ENCODE data around the gene BICC1.

BICC1 gene

GRCh38 chr10:58642916-58643428, 130.3 kb downstream of the BICC1 start:
- Histone ChIP-seq H3K27me3 (ENCODE audit: low read depth, low read length) (no peaks in the 10 kb centered on the region), H3K9me3 (ENCODE audit: control insufficient read depth in 1 of 2, low read length in 2 of 2) (no peaks in the 10 kb centered on the region), H3K4me1 (ENCODE audit: control insufficient read depth in 1 of 2, insufficient read depth in 2 of 2, low read length in 2 of 2) (peaks cover 5 to 13% of the 10 kb centered on the region in 2 donors), H3K27ac (ENCODE audit: low read length) (no peak overlapping the region), H3K36me3 (ENCODE audit: control insufficient read depth in 1 of 2, insufficient read depth in 2 of 2, low read length in 2 of 2) (no peaks in the 10 kb centered on the region), H3K4me3 (ENCODE audit: low read depth in 1 of 2, low read length in 2 of 2) (no peak overlapping the region)

- Histone ChIP-seq H3K4me1 (ENCODE audit: control insufficient read depth in 1 of 2, insufficient read depth in 2 of 2, low read length in 2 of 2) (peaks cover 5 to 8% of the 10 kb centered on the region in 2 donors), H3K27me3 (ENCODE audit: low read depth, low read length) (no peaks in the 10 kb centered on the region), H3K27ac (ENCODE audit: low read length) (no peak overlapping the region), H3K36me3 (ENCODE audit: control insufficient read depth in 1 of 2, insufficient read depth in 2 of 2, low read length in 2 of 2) (no peaks in the 10 kb centered on the region), H3K4me3 (ENCODE audit: low read depth in 1 of 2, low read length in 2 of 2) (no peak overlapping the region), H3K9me3 (ENCODE audit: control insufficient read depth in 1 of 2, low read length in 2 of 2) (no peaks in the 10 kb centered on the region)
These were observed 131.6 kb downstream of the BICC1 start for GRCh38 chr10:58644311-58644710.

GRCh38 chr10:58645416-58646146, 132.9 kb downstream of the BICC1 start:
- H3K36me3 ChIP-seq (ENCODE audit: control insufficient read depth in 1 of 2, insufficient read depth in 2 of 2, low read length in 2 of 2) = no peaks in the 10 kb centered on the region
- no peak overlapping the region for H3K4me3 ChIP-seq (ENCODE audit: low read depth in 1 of 2, low read length in 2 of 2)
- no peak overlapping the region for H3K27ac ChIP-seq (ENCODE audit: low read length)
- H3K9me3 ChIP-seq (ENCODE audit: control insufficient read depth in 1 of 2, low read length in 2 of 2) = no peaks in the 10 kb centered on the region
- peaks cover 5 to 12% of the 10 kb centered on the region in 2 donors for H3K4me1 ChIP-seq (ENCODE audit: control insufficient read depth in 1 of 2, insufficient read depth in 2 of 2, low read length in 2 of 2)
- no peaks in the 10 kb centered on the region for H3K27me3 ChIP-seq (ENCODE audit: low read depth, low read length)

GRCh38 chr10:58647376-58648112, 134.9 kb downstream of the BICC1 start:
- Histone ChIP-seq H3K27ac (ENCODE audit: low read length) (no peak overlapping the region), H3K4me1 (ENCODE audit: control insufficient read depth in 1 of 2, insufficient read depth in 2 of 2, low read length in 2 of 2) (peaks cover 0 to 16% of the 10 kb centered on the region in 2 donors), H3K4me3 (ENCODE audit: low read depth in 1 of 2, low read length in 2 of 2) (no peak overlapping the region), H3K36me3 (ENCODE audit: control insufficient read depth in 1 of 2, insufficient read depth in 2 of 2, low read length in 2 of 2) (no peaks in the 10 kb centered on the region), H3K9me3 (ENCODE audit: control insufficient read depth in 1 of 2, low read length in 2 of 2) (no peaks in the 10 kb centered on the region), H3K27me3 (ENCODE audit: low read depth, low read length) (no peaks in the 10 kb centered on the region)

GRCh38 chr10:58648131-58648530, 135.5 kb downstream of the BICC1 start:
- H3K4me1 ChIP-seq (ENCODE audit: control insufficient read depth in 1 of 2, insufficient read depth in 2 of 2, low read length in 2 of 2) = peaks cover 0 to 16% of the 10 kb centered on the region in 2 donors
- no peaks in the 10 kb centered on the region for H3K9me3 ChIP-seq (ENCODE audit: control insufficient read depth in 1 of 2, low read length in 2 of 2)
- H3K27ac ChIP-seq (ENCODE audit: low read length) = no peak overlapping the region
- no peak overlapping the region for H3K4me3 ChIP-seq (ENCODE audit: low read depth in 1 of 2, low read length in 2 of 2)
- H3K36me3 ChIP-seq (ENCODE audit: control insufficient read depth in 1 of 2, insufficient read depth in 2 of 2, low read length in 2 of 2) = no peaks in the 10 kb centered on the region
- H3K27me3 ChIP-seq (ENCODE audit: low read depth, low read length) = no peaks in the 10 kb centered on the region

- Histone ChIP-seq H3K27me3 (ENCODE audit: low read depth, low read length) (no peaks in the 10 kb centered on the region), H3K36me3 (ENCODE audit: control insufficient read depth in 1 of 2, insufficient read depth in 2 of 2, low read length in 2 of 2) (no peaks in the 10 kb centered on the region), H3K27ac (ENCODE audit: low read length) (no peak overlapping the region), H3K9me3 (ENCODE audit: control insufficient read depth in 1 of 2, low read length in 2 of 2) (no peaks in the 10 kb centered on the region), H3K4me3 (ENCODE audit: low read depth in 1 of 2, low read length in 2 of 2) (no peak overlapping the region), H3K4me1 (ENCODE audit: control insufficient read depth in 1 of 2, insufficient read depth in 2 of 2, low read length in 2 of 2) (peaks cover 0 to 11% of the 10 kb centered on the region in 2 donors)
These were observed 138.4 kb downstream of the BICC1 start for GRCh38 chr10:58651040-58651439.

- peaks cover 0 to 11% of the 10 kb centered on the region in 2 donors for H3K4me1 ChIP-seq (ENCODE audit: control insufficient read depth in 1 of 2, insufficient read depth in 2 of 2, low read length in 2 of 2)
- no peaks in the 10 kb centered on the region for H3K36me3 ChIP-seq (ENCODE audit: control insufficient read depth in 1 of 2, insufficient read depth in 2 of 2, low read length in 2 of 2)
- H3K4me3 ChIP-seq (ENCODE audit: low read depth in 1 of 2, low read length in 2 of 2) = no peak overlapping the region
- no peak overlapping the region for H3K27ac ChIP-seq (ENCODE audit: low read length)
- no peaks in the 10 kb centered on the region for H3K9me3 ChIP-seq (ENCODE audit: control insufficient read depth in 1 of 2, low read length in 2 of 2)
- no peaks in the 10 kb centered on the region for H3K27me3 ChIP-seq (ENCODE audit: low read depth, low read length)
These were observed 139.1 kb downstream of the BICC1 start for GRCh38 chr10:58651742-58652141.

GRCh38 chr10:58653139-58653538, 140.5 kb downstream of the BICC1 start:
- H3K27me3 ChIP-seq (ENCODE audit: low read depth, low read length) = no peaks in the 10 kb centered on the region
- H3K27ac ChIP-seq (ENCODE audit: low read length) = no peak overlapping the region
- H3K4me3 ChIP-seq (ENCODE audit: low read depth in 1 of 2, low read length in 2 of 2) = no peak overlapping the region
- no peaks in the 10 kb centered on the region for H3K36me3 ChIP-seq (ENCODE audit: control insufficient read depth in 1 of 2, insufficient read depth in 2 of 2, low read length in 2 of 2)
- H3K4me1 ChIP-seq (ENCODE audit: control insufficient read depth in 1 of 2, insufficient read depth in 2 of 2, low read length in 2 of 2) = peaks cover 0 to 11% of the 10 kb centered on the region in 2 donors
- H3K9me3 ChIP-seq (ENCODE audit: control insufficient read depth in 1 of 2, low read length in 2 of 2) = no peaks in the 10 kb centered on the region

- no peaks in the 10 kb centered on the region for H3K27me3 ChIP-seq (ENCODE audit: low read depth, low read length)
- no peaks in the 10 kb centered on the region for H3K36me3 ChIP-seq (ENCODE audit: control insufficient read depth in 1 of 2, insufficient read depth in 2 of 2, low read length in 2 of 2)
- H3K9me3 ChIP-seq (ENCODE audit: control insufficient read depth in 1 of 2, low read length in 2 of 2) = peaks cover 0 to 9% of the 10 kb centered on the region in 2 donors
- no peak overlapping the region for H3K27ac ChIP-seq (ENCODE audit: low read length)
- H3K4me1 ChIP-seq (ENCODE audit: control insufficient read depth in 1 of 2, insufficient read depth in 2 of 2, low read length in 2 of 2) = no peaks in the 10 kb centered on the region
- no peak overlapping the region for H3K4me3 ChIP-seq (ENCODE audit: low read depth in 1 of 2, low read length in 2 of 2)
These were observed 148.0 kb downstream of the BICC1 start for GRCh38 chr10:58660575-58661255.

- Histone ChIP-seq H3K27ac (ENCODE audit: low read length) (no peak overlapping the region), H3K27me3 (ENCODE audit: low read depth, low read length) (no peaks in the 10 kb centered on the region)
These were observed 148.7 kb downstream of the BICC1 start for GRCh38 chr10:58661336-58661735.

GRCh38 chr10:58661902-58662301, 149.2 kb downstream of the BICC1 start:
- Histone ChIP-seq H3K27ac (ENCODE audit: low read length) (no peak overlapping the region), H3K9me3 (ENCODE audit: control insufficient read depth in 1 of 2, low read length in 2 of 2) (peaks cover 0 to 9% of the 10 kb centered on the region in 2 donors), H3K27me3 (ENCODE audit: low read depth, low read length) (no peaks in the 10 kb centered on the region), H3K36me3 (ENCODE audit: control insufficient read depth in 1 of 2, insufficient read depth in 2 of 2, low read length in 2 of 2) (no peaks in the 10 kb centered on the region), H3K4me3 (ENCODE audit: low read depth in 1 of 2, low read length in 2 of 2) (no peak overlapping the region), H3K4me1 (ENCODE audit: control insufficient read depth in 1 of 2, insufficient read depth in 2 of 2, low read length in 2 of 2) (no peaks in the 10 kb centered on the region)

More at GRCh38 chr10:58661336-58661735, 148.7 kb downstream of the BICC1 start:
- H3K4me1 ChIP-seq (ENCODE audit: control insufficient read depth in 1 of 2, insufficient read depth in 2 of 2, low read length in 2 of 2) = no peaks in the 10 kb centered on the region
- H3K36me3 ChIP-seq (ENCODE audit: control insufficient read depth in 1 of 2, insufficient read depth in 2 of 2, low read length in 2 of 2) = no peaks in the 10 kb centered on the region
- peaks cover 0 to 9% of the 10 kb centered on the region in 2 donors for H3K9me3 ChIP-seq (ENCODE audit: control insufficient read depth in 1 of 2, low read length in 2 of 2)
- no peak overlapping the region for H3K4me3 ChIP-seq (ENCODE audit: low read depth in 1 of 2, low read length in 2 of 2)

All from muscle layer of duodenum (tissue), 2 donors.